ENCODE measurements around the gene DNLZ. TPM values are rescaled to one million over a fixed set of nuclear protein-coding genes. Genes with fewer than 3 reads are reported as not detected.

The DNLZ gene
- total and polyA plus RNA-seq, 8 donors: 10.1 to 26.8 (median 15.1) TPM

- no peak for TF ChIP-seq CTCF (IDR thresholded peaks at IDR 0.05)
- peak in 2 of 6 donors; percentile 49 to 60 for DNase-seq
- ATAC-seq: no peak
- H3K4me3 ChIP-seq: no peak overlapping the region
- H3K4me1 ChIP-seq: peaks cover 0 to 1% (median under 1%) of the 10 kb centered on the region in 3 donors
- no peaks in the 10 kb centered on the region for H3K9me3 ChIP-seq
- H3K36me3 ChIP-seq: peaks cover 0 to 49% (median 31%) of the 10 kb centered on the region in 3 donors
- intact Hi-C loops (cut with DNase I): no loop called here
- H3K27ac ChIP-seq: no peak overlapping the region
- FAIRE-seq: no peak
- 89 to 94% methylated on average over 17 of the region's 17 CpGs for WGBS, 2 donors
- H3K27me3 ChIP-seq: no peaks in the 10 kb centered on the region
Observed at GRCh38 chr9:136393531-136393930, 30.0 kb upstream of the DNLZ start.

DNA sequence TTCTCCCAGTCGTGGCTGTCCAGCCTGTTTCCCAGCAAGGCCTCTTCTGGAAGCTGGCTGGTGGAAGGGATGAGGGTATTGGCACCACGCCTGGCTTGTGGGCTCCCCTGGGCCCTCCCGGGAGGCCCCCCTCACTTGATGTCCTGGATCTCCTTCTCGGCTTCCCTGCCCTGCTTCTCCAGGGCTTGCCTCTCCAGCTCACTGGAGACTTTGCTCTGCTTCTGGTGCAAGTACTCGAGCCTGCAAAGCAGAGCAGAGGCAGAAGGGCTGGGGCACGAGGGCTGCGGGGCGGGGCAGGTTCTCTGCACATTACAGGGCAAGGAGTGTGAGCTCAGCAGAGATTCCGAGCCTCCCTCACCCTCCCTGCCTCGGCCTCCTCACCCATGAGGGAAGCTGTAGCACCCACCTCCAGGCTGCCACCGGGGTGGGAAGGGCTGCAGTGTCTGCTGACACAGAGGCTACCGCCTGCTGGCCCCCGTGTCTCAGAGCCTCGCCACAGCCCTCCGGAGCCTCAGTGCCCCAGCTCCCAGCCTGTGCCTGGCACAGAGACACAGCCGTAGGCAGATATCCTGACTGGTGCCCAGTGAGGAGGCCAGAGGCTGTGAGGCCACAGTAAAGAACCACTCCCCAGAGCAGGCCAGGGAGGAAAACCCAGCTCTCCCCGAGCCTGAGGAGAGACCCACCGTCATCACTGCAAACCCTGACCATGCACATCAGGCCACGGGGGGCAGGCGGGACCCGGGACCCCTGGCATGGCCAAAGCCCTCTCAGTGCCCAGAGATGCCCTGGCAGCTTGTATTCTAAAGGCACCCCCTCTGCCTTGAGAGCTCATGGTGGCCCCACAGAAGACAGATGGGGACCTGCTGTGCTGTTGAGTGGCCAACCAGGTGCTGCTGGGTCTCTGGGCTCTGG is 29.2 kb upstream of the DNLZ start:
- DNase-seq: peak in 3 of 6 donors; percentile 37 to 63 (median 50)
- no peak for FAIRE-seq
- intact Hi-C loops (cut with DNase I): no loop called here

GRCh38 chr9:136391737-136392537 is 28.4 kb upstream of the DNLZ start:
- no peak for ATAC-seq
- peak in 2 of 6 donors; percentile 35 to 50 for DNase-seq
- Histone ChIP-seq H3K27ac (no peak overlapping the region), H3K4me3 (no peak overlapping the region), H3K36me3 (peaks cover 0 to 65% (median 31%) of the 10 kb centered on the region in 3 donors), H3K27me3 (no peaks in the 10 kb centered on the region), H3K9me3 (no peaks in the 10 kb centered on the region), H3K4me1 (no peaks in the 10 kb centered on the region)
- intact Hi-C loops (cut with DNase I): no loop called here
- TF ChIP-seq CTCF (IDR thresholded peaks at IDR 0.05): no peak
- no peak for FAIRE-seq
- WGBS, 2 donors: 90 to 91% methylated on average over 28 of the region's 28 CpGs

More for the DNA sequence above, 29.2 kb upstream of the DNLZ start:
- Histone ChIP-seq H3K4me3 (no peak overlapping the region), H3K36me3 (peaks cover 0 to 56% (median 31%) of the 10 kb centered on the region in 3 donors), H3K4me1 (no peaks in the 10 kb centered on the region), H3K27ac (no peak overlapping the region), H3K27me3 (no peaks in the 10 kb centered on the region), H3K9me3 (no peaks in the 10 kb centered on the region)
- ATAC-seq: peak in 2 of 4 donors; percentile 8 to 15
- whole genome bisulfite sequencing, 2 donors: 89 to 90% methylated on average over 21 of the region's 21 CpGs
- TF ChIP-seq CTCF (IDR thresholded peaks at IDR 0.05): no peak

DNA sequence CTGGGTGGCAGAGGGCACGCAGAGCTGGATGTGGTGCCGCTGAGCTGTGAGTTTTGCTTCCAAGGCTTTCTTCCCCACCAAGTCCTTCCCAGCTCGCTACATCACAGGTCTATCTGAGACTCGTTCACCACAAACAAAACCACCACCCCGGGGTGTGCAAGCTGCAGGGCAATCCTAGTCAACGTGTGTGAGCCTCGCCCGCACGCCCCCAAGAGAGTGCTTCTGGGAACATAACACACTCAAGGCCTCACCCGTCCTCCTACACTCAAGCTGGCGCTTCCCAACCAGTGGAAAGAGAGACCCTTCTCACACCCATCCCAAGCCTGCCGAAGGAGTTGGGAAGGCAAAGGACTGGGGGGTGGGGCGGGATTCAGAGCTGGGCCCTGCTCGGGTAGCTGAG is 25.9 kb upstream of the DNLZ start:
- no peak for DNase-seq

More for the DNA sequence above, 25.9 kb upstream of the DNLZ start:
- WGBS, 2 donors: 86 to 92% methylated on average over 14 of the region's 14 CpGs
- no peak for FAIRE-seq
- Histone ChIP-seq H3K9me3 (no peaks in the 10 kb centered on the region), H3K27me3 (no peaks in the 10 kb centered on the region), H3K27ac (no peak overlapping the region), H3K4me1 (no peaks in the 10 kb centered on the region), H3K36me3 (peaks cover 0 to 53% (median 9%) of the 10 kb centered on the region in 3 donors), H3K4me3 (no peak overlapping the region)
- no peak for TF ChIP-seq CTCF (IDR thresholded peaks at IDR 0.05)
- ATAC-seq: no peak
- intact Hi-C loops (cut with DNase I): no loop called here

Data from pancreas (tissue), 10 donors.